ENCODE data around the gene ACSF2. TPM values are rescaled to one million over a fixed set of nuclear protein-coding genes. Genes with fewer than 3 reads are reported as not detected.
"Not testable (repeated sequence)": the region's sequence is repeated elsewhere in the genome, so short reads cannot be mapped to it uniquely, and the experiment has no call there.

Gene ACSF2
- total and polyA plus RNA-seq, 2 donors (not counting 3 experiments of a cell fraction or from before 2014, with no cell fraction given), result 33.2 to 37.2 TPM

DNA sequence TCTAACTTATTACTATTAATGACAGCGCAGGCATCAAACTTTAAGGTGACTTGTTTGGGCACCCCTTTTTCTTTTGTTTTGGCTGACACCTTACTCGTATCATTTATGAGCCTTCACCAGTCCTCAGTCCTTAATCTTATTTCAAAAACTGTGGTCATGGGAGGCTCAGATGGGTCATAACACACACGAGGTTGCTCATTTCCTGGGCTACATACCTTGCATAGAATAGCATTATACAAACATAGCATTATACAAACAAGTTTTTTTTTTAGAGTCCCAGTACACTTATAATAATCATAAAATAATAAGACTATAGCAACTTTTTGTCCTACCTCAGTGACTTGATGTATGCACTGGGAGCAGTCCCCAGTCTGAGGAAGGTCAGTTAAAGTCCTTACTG lies 11.2 kb upstream of the ACSF2 start:
- dilution Hi-C loops (cut with MboI; ENCODE audit: extremely low pct_ligation_motif_present, low sequenced_read_pairs), result no loop called here
- Histone ChIP-seq H3K27ac (ENCODE audit: insufficient read depth, low read depth, low read length) (no peak overlapping the region), H3K4me2 (ENCODE audit: insufficient read depth, low read length) (no peak overlapping the region), H3K4me1 (ENCODE audit: control insufficient read depth, extremely low read depth, insufficient read depth, low read length) (no peaks in the 10 kb centered on the region), H3K27me3 (ENCODE audit: control insufficient read depth in 2 of 2, insufficient read depth in 2 of 2, low read length in 2 of 2) (peaks cover 3 to 4% of the 10 kb centered on the region in 2 experiments), H3K9me3 (replicated peaks; ENCODE audit: control insufficient read depth, insufficient read depth, low read length) (no peaks in the 10 kb centered on the region), H2AFZ (ENCODE audit: low read depth, low read length) (no peak overlapping the region), H3K36me3 (ENCODE audit: control insufficient read depth in 2 of 2, extremely low read depth in 1 of 2, insufficient read depth in 2 of 2, low read length in 2 of 2) (no peaks in the 10 kb centered on the region), H4K20me1 (replicated peaks; ENCODE audit: control insufficient read depth, extremely low read depth, insufficient read depth, low read length) (no peaks in the 10 kb centered on the region), H3K4me3 (replicated peaks in 1 of 3; ENCODE audit: insufficient read depth in 1 of 3, low read depth in 1 of 3, low read length in 3 of 3) (no peak overlapping the region), H3K9ac (replicated peaks; ENCODE audit: extremely low read depth, insufficient read depth, low read length) (no peak overlapping the region), H3K9me1 (replicated peaks; ENCODE audit: control insufficient read depth, extremely low read depth, insufficient read depth, low read length) (no peaks in the 10 kb centered on the region), H3K79me2 (ENCODE audit: control insufficient read depth, insufficient read depth, low read length) (no peaks in the 10 kb centered on the region)
- TF ChIP-seq POLR2AphosphoS5 (IDR thresholded peaks at IDR 0.05; ENCODE audit: insufficient read depth, low read depth, low read length) (no peak), GATA2 (IDR thresholded peaks at IDR 0.05; ENCODE audit: insufficient read depth, insufficient read length, low read depth, low read length) (no peak)
- intact Hi-C loops (cut with micrococcal nuclease), result no loop called here
- no peak for FAIRE-seq
- POLR2A ChIA-PET, result no interaction called here
- no TSS peak for BruUV-seq (replicated peaks)
- no peak for DNase-seq (ENCODE audit: low read depth, low spot score)
- CTCF ChIA-PET, result no interaction called here

DNA sequence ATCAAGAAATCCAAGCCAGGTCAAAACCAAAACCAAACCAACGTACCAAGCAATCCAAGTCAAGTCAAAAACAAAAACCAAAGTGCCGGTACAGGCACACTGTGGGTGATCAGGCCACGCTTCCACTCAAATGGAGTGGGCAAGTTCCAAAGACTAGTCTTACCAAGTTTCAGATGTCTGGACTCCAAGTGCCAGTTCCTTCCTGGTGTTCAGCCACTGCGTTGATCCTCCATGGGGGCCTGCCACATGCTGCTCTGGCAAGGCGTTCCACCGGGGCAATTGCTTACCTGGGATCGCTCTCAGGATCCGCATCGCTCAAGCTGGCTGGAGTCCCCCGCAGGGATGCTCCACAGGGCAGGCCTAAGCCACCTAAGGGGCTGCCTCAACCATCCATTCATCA lies 6.4 kb upstream of the ACSF2 start:
- FAIRE-seq; H3K27ac ChIP-seq (ENCODE audit: insufficient read depth, low read depth, low read length); H3K9me1 ChIP-seq (replicated peaks; ENCODE audit: control insufficient read depth, extremely low read depth, insufficient read depth, low read length); H3K79me2 ChIP-seq (ENCODE audit: control insufficient read depth, insufficient read depth, low read length); intact Hi-C loops (cut with micrococcal nuclease); DNase-seq (ENCODE audit: low read depth, low spot score); H4K20me1 ChIP-seq (replicated peaks; ENCODE audit: control insufficient read depth, extremely low read depth, insufficient read depth, low read length); H3K4me2 ChIP-seq (ENCODE audit: insufficient read depth, low read length); POLR2A ChIA-PET; H3K4me3 ChIP-seq (replicated peaks in 1 of 3; ENCODE audit: insufficient read depth in 1 of 3, low read depth in 1 of 3, low read length in 3 of 3); BruUV-seq (replicated peaks); H3K9ac ChIP-seq (replicated peaks; ENCODE audit: extremely low read depth, insufficient read depth, low read length); H2AFZ ChIP-seq (ENCODE audit: low read depth, low read length); H3K27me3 ChIP-seq (ENCODE audit: control insufficient read depth in 2 of 2, insufficient read depth in 2 of 2, low read length in 2 of 2); H3K9me3 ChIP-seq (replicated peaks; ENCODE audit: control insufficient read depth, insufficient read depth, low read length); dilution Hi-C loops (cut with MboI; ENCODE audit: extremely low pct_ligation_motif_present, low sequenced_read_pairs); H3K36me3 ChIP-seq (ENCODE audit: control insufficient read depth in 2 of 2, extremely low read depth in 1 of 2, insufficient read depth in 2 of 2, low read length in 2 of 2): not testable (repeated sequence)
- H3K4me1 ChIP-seq (ENCODE audit: control insufficient read depth, extremely low read depth, insufficient read depth, low read length), result peaks cover 26% of the 10 kb centered on the region
- CTCF ChIA-PET, result interaction anchor here (2.3 kb wide), 1 partner anchor 23 kb away, joined by 6 read pairs; the partner anchor contains the start of gene LRRC59

Measured in endothelial cell of umbilical vein (primary cell).